Activated CD4-positive, CD25-positive, alpha-beta regulatory T cell treated with anti-CD3 and anti-CD28 coated beads, Interleukin-2, amount 50 U/mL, for 72 hours (primary cell): Measurements from ENCODE around the gene MDM2.
"Not testable (repeated sequence)": the region's sequence is repeated elsewhere in the genome, so short reads cannot be mapped to it uniquely, and the experiment has no call there.

ENCODE experiments used
- DNase-seq: peaks from one replicate; pipeline ENCODE4 v3.0.0; 2021

Gene MDM2

GRCh38 chr12:68828672-68829068 is 20.7 kb downstream of the MDM2 start:
- no peak for DNase-seq

GRCh38 chr12:68831272-68831671 is 23.3 kb downstream of the MDM2 start:
- DNase-seq, result no peak

- no peak for DNase-seq
Measured at GRCh38 chr12:68831751-68832503, 23.9 kb downstream of the MDM2 start.

- no peak for DNase-seq
Measured at GRCh38 chr12:68832504-68832867, 24.5 kb downstream of the MDM2 start.

- no peak for DNase-seq
Measured at GRCh38 chr12:68833508-68833907, 25.5 kb downstream of the MDM2 start.

GRCh38 chr12:68835333-68835908 is 27.4 kb downstream of the MDM2 start:
- no peak for DNase-seq

- no peak for DNase-seq
Measured at GRCh38 chr12:68837215-68837614, 29.2 kb downstream of the MDM2 start.

- no peak for DNase-seq
Measured at GRCh38 chr12:68838046-68838886, 30.3 kb downstream of the MDM2 start.

- DNase-seq, result no peak
Measured at GRCh38 chr12:68839183-68840147, 31.5 kb downstream of the MDM2 start.

- not testable (repeated sequence) for DNase-seq
Measured at GRCh38 chr12:68841175-68841574, 33.2 kb downstream of the MDM2 start.

- no peak for DNase-seq
Measured at GRCh38 chr12:68841717-68842116, 33.7 kb downstream of the MDM2 start.

- DNase-seq, result no peak
Measured at GRCh38 chr12:68842123-68842522, 34.1 kb downstream of the MDM2 start.

- DNase-seq, result no peak
Measured at GRCh38 chr12:68842784-68843567, 35.0 kb downstream of the MDM2 start.

- DNase-seq, result no peak
Measured at GRCh38 chr12:68844318-68844745, 36.4 kb downstream of the MDM2 start.

- DNase-seq, result no peak
Measured at GRCh38 chr12:68844788-68845695, 37.1 kb downstream of the MDM2 start.

GRCh38 chr12:68846811-68847210 is 38.8 kb downstream of the MDM2 start:
- no peak for DNase-seq

GRCh38 chr12:68850390-68850789 is 42.4 kb downstream of the MDM2 start:
- DNase-seq, result no peak

GRCh38 chr12:68851592-68852306 is 43.8 kb downstream of the MDM2 start:
- DNase-seq, result no peak

- no peak for DNase-seq
Measured at GRCh38 chr12:68853396-68854077, 45.6 kb downstream of the MDM2 start.
